Left ventricle myocardium inferior (tissue), 1 donor: ENCODE measurements around the gene NSD1. TPM values are rescaled to one million over a fixed set of nuclear protein-coding genes. Genes with fewer than 3 reads are reported as not detected.

Experiments
- DNase-seq: peaks from one replicate; pipeline ENCODE4 v3.0.0-alpha.2; 2020
- H3K27ac ChIP-seq: fragments of 200-600 bp; replicated peaks from 2 replicates; pipeline ENCODE4 v1.8.0; 2021
- H3K27me3 ChIP-seq: fragments of 200-600 bp; 2 replicates; pipeline ENCODE4 v1.8.0; 2021; ENCODE audit warnings: low read depth
- H3K36me3 ChIP-seq: fragments of 200-600 bp; 2 replicates; pipeline ENCODE4 v1.8.0; 2021
- H3K4me1 ChIP-seq: fragments of 200-600 bp; 2 replicates; pipeline ENCODE4 v1.8.0; 2021
- H3K4me3 ChIP-seq: fragments of 200-600 bp; 2 replicates; pipeline ENCODE4 v1.8.0; 2021; ENCODE audit warnings: mild to moderate bottlenecking, moderate library complexity
- H3K9me3 ChIP-seq: fragments of 200-600 bp; replicated peaks from 2 replicates; pipeline ENCODE4 v1.8.0; 2021
- intact Hi-C: fragments of 100-400 bp; cut with micrococcal nuclease; formaldehyde crosslinking; loops from one replicate; pipeline ENCODE4 v1.11.0; 2022
- total RNA-seq: library from RNA; stranded (reverse); fragmentation: NEBNext Ultra II Directional; extraction: Animal tissue kit (Norgen Biotek cat#: 25700); gene quantifications from one replicate; pipeline ENCODE4 v1.2.1, GENCODE V29; 2021
- TF ChIP-seq, protein P1 (sequence below): fragments of 200-600 bp; IDR thresholded peaks from 2 replicates; pipeline ENCODE4 v1.8.0; 2021; ENCODE audit warnings: antibody characterized with exemption, mild to moderate bottlenecking, borderline replicate concordance
- donor health status: DM: no; HTN: yes; CAD: no; lungs with severe emphysema.

The NSD1 gene
- total RNA-seq, 1 donor from 2014 or later: 40.8 TPM

GRCh38 chr5:177096162-177097015 lies 37.2 kb upstream of the NSD1 start:
- Histone ChIP-seq H3K27me3 (peaks cover 16% of the 10 kb centered on the region), H3K4me3 (no peak overlapping the region), H3K9me3 (no peaks in the 10 kb centered on the region), H3K27ac (no peak overlapping the region), H3K4me1 (peaks cover 33% of the 10 kb centered on the region), H3K36me3 (no peaks in the 10 kb centered on the region)
- DNase-seq: no peak
- intact Hi-C loops: no loop called here
- TF ChIP-seq, protein P1, sequence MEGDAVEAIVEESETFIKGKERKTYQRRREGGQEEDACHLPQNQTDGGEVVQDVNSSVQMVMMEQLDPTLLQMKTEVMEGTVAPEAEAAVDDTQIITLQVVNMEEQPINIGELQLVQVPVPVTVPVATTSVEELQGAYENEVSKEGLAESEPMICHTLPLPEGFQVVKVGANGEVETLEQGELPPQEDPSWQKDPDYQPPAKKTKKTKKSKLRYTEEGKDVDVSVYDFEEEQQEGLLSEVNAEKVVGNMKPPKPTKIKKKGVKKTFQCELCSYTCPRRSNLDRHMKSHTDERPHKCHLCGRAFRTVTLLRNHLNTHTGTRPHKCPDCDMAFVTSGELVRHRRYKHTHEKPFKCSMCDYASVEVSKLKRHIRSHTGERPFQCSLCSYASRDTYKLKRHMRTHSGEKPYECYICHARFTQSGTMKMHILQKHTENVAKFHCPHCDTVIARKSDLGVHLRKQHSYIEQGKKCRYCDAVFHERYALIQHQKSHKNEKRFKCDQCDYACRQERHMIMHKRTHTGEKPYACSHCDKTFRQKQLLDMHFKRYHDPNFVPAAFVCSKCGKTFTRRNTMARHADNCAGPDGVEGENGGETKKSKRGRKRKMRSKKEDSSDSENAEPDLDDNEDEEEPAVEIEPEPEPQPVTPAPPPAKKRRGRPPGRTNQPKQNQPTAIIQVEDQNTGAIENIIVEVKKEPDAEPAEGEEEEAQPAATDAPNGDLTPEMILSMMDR: no peak

DNA sequence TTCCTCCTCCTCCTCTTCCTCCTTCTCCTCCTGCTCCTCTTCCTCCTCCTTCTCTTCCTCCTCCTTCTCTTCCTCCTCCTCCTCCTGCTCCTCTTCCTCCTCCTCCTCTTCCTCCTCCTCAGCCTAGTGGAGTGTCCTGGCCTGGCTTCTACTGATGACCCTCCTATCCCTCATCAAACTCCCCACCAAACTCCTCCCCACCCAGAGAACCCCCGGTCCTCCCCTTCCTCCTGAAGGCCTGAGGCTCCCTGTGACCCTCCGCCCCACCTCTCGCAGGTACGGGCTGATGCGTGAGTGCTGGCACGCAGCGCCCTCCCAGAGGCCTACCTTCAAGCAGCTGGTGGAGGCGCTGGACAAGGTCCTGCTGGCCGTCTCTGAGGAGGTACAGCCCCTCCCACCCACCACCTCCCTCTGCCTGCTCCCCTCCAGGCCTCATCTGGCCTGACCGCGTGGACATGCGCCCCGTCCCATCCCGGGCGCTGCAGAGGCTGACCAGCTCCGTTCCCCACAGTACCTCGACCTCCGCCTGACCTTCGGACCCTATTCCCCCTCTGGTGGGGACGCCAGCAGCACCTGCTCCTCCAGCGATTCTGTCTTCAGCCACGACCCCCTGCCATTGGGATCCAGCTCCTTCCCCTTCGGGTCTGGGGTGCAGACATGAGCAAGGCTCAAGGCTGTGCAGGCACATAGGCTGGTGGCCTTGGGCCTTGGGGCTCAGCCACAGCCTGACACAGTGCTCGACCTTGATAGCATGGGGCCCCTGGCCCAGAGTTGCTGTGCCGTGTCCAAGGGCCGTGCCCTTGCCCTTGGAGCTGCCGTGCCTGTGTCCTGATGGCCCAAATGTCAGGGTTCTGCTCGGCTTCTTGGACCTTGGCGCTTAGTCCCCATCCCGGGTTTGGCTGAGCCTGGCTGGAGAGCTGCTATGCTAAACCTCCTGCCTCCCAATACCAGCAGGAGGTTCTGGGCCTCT lies 36.3 kb upstream of the NSD1 start:
- Histone ChIP-seq H3K27ac (no peak overlapping the region), H3K27me3 (peaks cover 21% of the 10 kb centered on the region), H3K4me3 (no peak overlapping the region), H3K9me3 (no peaks in the 10 kb centered on the region), H3K4me1 (peaks cover 33% of the 10 kb centered on the region), H3K36me3 (no peaks in the 10 kb centered on the region)
- TF ChIP-seq, protein P1: no peak
- no peak for DNase-seq
- intact Hi-C loops: no loop called here

GRCh38 chr5:177098120-177098469 lies 35.5 kb upstream of the NSD1 start:
- H3K4me3 ChIP-seq: no peak overlapping the region
- peaks cover 29% of the 10 kb centered on the region for H3K27me3 ChIP-seq
- DNase-seq: no peak
- TF ChIP-seq, protein P1: no peak
- H3K4me1 ChIP-seq: peaks cover 33% of the 10 kb centered on the region
- no peaks in the 10 kb centered on the region for H3K9me3 ChIP-seq
- no peaks in the 10 kb centered on the region for H3K36me3 ChIP-seq
- intact Hi-C loops: no loop called here
- no peak overlapping the region for H3K27ac ChIP-seq

GRCh38 chr5:177098470-177099141 lies 35.0 kb upstream of the NSD1 start:
- intact Hi-C loops: no loop called here
- no peaks in the 10 kb centered on the region for H3K9me3 ChIP-seq
- peaks cover 33% of the 10 kb centered on the region for H3K4me1 ChIP-seq
- DNase-seq: peak; percentile 54
- H3K4me3 ChIP-seq: no peak overlapping the region
- no peak overlapping the region for H3K27ac ChIP-seq
- TF ChIP-seq, protein P1: no peak
- no peaks in the 10 kb centered on the region for H3K36me3 ChIP-seq
- peaks cover 34% of the 10 kb centered on the region for H3K27me3 ChIP-seq

DNA sequence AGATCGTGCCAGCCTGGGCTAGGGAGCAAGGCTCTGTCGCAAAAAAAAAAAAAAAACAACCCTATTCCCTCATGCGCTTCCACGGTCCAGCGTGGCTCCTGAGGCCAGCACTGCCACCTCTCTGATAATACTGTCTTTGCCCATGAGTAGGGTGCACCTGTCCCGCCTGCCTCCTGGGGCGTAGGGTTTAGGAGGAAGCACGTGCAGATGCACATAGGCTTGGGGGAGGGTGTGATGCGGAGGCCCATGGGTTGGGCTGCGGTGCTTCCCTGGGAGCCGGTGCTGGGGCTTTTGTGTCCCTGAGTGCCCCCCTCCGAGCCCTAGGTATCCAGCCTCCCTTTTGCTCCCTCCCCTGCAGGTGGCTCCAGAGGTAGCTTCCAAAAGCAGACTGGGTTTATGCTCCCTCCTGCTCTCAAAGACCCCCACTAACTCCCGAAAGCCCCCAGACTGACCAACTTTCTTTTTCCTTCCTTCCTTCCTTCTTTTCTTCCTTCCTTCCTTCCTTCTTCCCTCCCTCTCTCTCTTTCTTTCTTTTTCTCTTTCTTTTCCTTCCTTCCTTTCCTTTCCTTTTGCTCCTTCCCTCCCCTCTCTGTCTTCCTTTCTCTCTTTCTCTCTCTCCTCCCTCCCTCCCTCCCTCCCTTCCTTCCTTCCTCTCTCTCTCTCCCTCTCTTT lies 34.0 kb upstream of the NSD1 start:
- Histone ChIP-seq H3K9me3 (no peaks in the 10 kb centered on the region), H3K27ac (no peak overlapping the region), H3K4me3 (no peak overlapping the region), H3K4me1 (peaks cover 23% of the 10 kb centered on the region), H3K36me3 (no peaks in the 10 kb centered on the region), H3K27me3 (peaks cover 43% of the 10 kb centered on the region)
- no peak for DNase-seq
- TF ChIP-seq, protein P1: no peak
- intact Hi-C loops: no loop called here
